Measurements from ENCODE around the gene DLEC1. TPM values are rescaled to one million over a fixed set of nuclear protein-coding genes. Genes with fewer than 3 reads are reported as not detected.
"Not testable (repeated sequence)": the region's sequence is repeated elsewhere in the genome, so short reads cannot be mapped to it uniquely, and the experiment has no call there.

The DLEC1 gene
- total and polyA plus RNA-seq, 11 donors = 0.06 to 1.3 (median 0.16) TPM; not detected in 1

DNA sequence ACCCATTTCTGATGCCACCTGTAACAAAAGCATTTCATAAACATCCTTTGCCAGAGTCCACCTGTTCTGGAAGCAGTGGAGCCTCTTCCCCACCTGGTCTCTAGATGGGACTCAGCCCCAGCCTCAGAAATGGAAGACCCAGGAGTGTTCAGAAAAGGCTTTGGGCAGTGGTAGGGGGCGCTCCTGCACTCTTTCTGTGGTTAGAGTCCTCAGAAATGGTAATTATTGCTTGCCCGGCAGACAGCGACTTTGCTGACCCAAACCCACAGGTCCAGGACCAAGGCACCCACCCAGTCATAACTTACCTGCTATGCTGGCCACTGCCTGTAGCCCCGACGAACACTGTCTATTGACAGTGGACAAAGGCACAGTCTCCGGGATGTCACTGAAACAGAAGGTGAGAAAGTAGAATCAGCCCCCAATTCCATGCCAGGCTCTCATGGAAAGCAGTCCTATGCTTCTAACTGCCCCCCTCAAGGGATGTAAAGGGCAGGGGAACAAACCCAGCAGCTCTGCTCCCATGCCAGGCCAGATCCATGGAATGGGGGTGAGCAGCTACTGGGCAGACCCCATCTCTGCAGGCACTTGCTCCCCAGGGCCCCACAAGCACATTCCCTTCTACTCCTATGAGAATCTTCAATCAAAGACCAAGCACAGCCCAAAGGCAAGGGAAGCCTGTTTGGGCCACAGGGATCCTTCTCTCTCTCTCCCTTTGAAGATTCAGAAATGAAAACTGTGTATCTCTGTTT, 92.8 kb downstream of the DLEC1 start:
- H3K27ac ChIP-seq = peak overlapping the region in 2 of 12 donors; percentile 10 to 64
- H3K9me3 ChIP-seq = no peaks in the 10 kb centered on the region
- intact Hi-C loops (cut with DNase I) = loop anchor here in 5 of 10 donors (5.0 to 10.0 kb wide), 5 partner anchors 51 to 343 kb away; partner anchors contain the start of genes XYLB (in 2 of the 5) and ACVR2B (in 1 of the 5)
- no peaks in the 10 kb centered on the region for H3K27me3 ChIP-seq
- H3K4me3 ChIP-seq = no peak overlapping the region
- peaks cover 3 to 86% (median 82%) of the 10 kb centered on the region in 9 donors for H3K36me3 ChIP-seq
- no peak for DNase-seq
- ATAC-seq = no peak
- WGBS, 4 donors = 72 to 92% (median 73%) methylated on average over 2 to 6 of the region's 6 CpGs
- peaks cover 0 to 61% (median 42%) of the 10 kb centered on the region in 12 donors for H3K4me1 ChIP-seq
- TF ChIP-seq, protein P1, sequence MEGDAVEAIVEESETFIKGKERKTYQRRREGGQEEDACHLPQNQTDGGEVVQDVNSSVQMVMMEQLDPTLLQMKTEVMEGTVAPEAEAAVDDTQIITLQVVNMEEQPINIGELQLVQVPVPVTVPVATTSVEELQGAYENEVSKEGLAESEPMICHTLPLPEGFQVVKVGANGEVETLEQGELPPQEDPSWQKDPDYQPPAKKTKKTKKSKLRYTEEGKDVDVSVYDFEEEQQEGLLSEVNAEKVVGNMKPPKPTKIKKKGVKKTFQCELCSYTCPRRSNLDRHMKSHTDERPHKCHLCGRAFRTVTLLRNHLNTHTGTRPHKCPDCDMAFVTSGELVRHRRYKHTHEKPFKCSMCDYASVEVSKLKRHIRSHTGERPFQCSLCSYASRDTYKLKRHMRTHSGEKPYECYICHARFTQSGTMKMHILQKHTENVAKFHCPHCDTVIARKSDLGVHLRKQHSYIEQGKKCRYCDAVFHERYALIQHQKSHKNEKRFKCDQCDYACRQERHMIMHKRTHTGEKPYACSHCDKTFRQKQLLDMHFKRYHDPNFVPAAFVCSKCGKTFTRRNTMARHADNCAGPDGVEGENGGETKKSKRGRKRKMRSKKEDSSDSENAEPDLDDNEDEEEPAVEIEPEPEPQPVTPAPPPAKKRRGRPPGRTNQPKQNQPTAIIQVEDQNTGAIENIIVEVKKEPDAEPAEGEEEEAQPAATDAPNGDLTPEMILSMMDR (IDR thresholded peaks at IDR 0.05) = peak in 5 of 12 donors; percentile 3 to 31 (median 24)
- TF ChIP-seq POLR2A (IDR thresholded peaks at IDR 0.05) = no peak

- WGBS, 4 donors = 89 to 98% (median 93%) methylated on average over 3 of the region's 3 CpGs
- TF ChIP-seq, protein P1 (IDR thresholded peaks at IDR 0.05) = no peak
- TF ChIP-seq POLR2A (IDR thresholded peaks at IDR 0.05) = no peak
- H3K4me3 ChIP-seq = no peak overlapping the region
- H3K27ac ChIP-seq = no peak overlapping the region
- peaks cover 0 to 72% (median 68%) of the 10 kb centered on the region in 9 donors for H3K36me3 ChIP-seq
- DNase-seq = no peak
- intact Hi-C loops (cut with DNase I) = loop anchor here in 5 of 10 donors (5.0 to 10.0 kb wide), 5 partner anchors 49 to 342 kb away; partner anchors contain the start of genes XYLB (in 2 of the 5) and ACVR2B (in 1 of the 5)
- peaks cover 0 to 64% (median 47%) of the 10 kb centered on the region in 12 donors for H3K4me1 ChIP-seq
- H3K9me3 ChIP-seq = no peaks in the 10 kb centered on the region
- no peak for ATAC-seq
- no peaks in the 10 kb centered on the region for H3K27me3 ChIP-seq
Measured at GRCh38 chr3:38133209-38133556, 94.2 kb downstream of the DLEC1 start.

DNA sequence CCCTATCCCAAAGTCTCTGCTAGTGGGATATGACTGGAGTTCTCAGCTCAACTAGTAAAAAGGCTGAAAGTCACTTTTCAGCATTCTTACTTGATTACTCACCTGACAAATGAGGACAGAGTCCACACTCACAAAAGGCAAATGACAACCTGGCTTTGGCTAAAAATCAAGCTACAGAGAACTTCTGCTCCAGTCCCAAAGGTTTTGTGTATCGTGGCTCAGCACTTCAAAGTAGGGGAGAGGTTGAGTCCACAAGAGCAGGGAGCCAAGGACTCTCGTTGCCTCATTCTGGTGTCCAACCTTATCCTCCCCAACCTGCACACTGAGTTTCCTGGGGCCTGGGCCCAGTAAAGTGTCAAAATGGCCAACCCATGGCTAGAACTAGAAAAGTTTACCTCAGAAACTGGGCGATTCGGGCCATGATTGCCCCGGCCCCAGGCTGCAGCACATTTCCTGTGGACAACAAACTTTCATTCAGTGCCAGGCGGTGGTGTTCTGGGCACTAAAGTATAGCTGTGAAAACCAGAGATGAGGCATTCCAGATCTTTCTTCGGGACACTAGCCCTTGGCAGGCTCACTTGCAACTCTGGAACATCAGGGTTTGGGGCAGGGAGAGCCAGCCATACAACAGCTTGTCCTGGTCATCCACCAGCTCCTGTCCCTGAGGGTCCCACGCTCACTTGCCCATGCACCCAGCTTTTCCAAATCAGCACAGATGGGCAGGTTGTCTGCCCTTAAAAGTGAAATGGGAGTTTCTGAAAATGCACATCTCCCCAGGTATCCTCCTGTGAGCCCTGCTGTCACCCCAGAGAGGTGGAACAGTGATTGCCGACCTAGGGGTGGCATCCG, 94.8 kb downstream of the DLEC1 start:
- DNase-seq (no peak), ATAC-seq (no peak)
- WGBS, 4 donors = 84 to 90% (median 86%) methylated on average over 9 to 10 of the region's 10 CpGs
- H3K27me3 ChIP-seq = no peaks in the 10 kb centered on the region
- intact Hi-C loops (cut with DNase I) = loop anchor here in 5 of 10 donors (5.0 to 10.0 kb wide), 5 partner anchors 49 to 341 kb away; partner anchors contain the start of genes XYLB (in 2 of the 5) and ACVR2B (in 1 of the 5)
- no peak overlapping the region for H3K4me3 ChIP-seq
- H3K9me3 ChIP-seq = no peaks in the 10 kb centered on the region
- H3K27ac ChIP-seq = no peak overlapping the region
- H3K36me3 ChIP-seq = peaks cover 0 to 66% (median 62%) of the 10 kb centered on the region in 9 donors
- TF ChIP-seq, protein P1 (IDR thresholded peaks at IDR 0.05) = no peak
- no peak for TF ChIP-seq POLR2A (IDR thresholded peaks at IDR 0.05)
- H3K4me1 ChIP-seq = peaks cover 0 to 61% (median 46%) of the 10 kb centered on the region in 12 donors

- Histone ChIP-seq H3K36me3 (peaks cover 0 to 58% (median 54%) of the 10 kb centered on the region in 9 donors), H3K4me1 (peaks cover 0 to 61% (median 44%) of the 10 kb centered on the region in 12 donors)
- WGBS, 4 donors = 87 to 92% (median 89%) methylated on average over 10 of the region's 10 CpGs
- H3K27ac ChIP-seq, ATAC-seq, H3K9me3 ChIP-seq, H3K4me3 ChIP-seq, H3K27me3 ChIP-seq, DNase-seq: not testable (repeated sequence)
- intact Hi-C loops (cut with DNase I) = loop anchor here in 5 of 10 donors (5.0 to 10.0 kb wide), 7 partner anchors 48 to 340 kb away; partner anchors contain the start of genes ACVR2B (in 2 of the 5) and XYLB (in 2 of the 5)
Measured at GRCh38 chr3:38134517-38135143, 95.6 kb downstream of the DLEC1 start.

DNA sequence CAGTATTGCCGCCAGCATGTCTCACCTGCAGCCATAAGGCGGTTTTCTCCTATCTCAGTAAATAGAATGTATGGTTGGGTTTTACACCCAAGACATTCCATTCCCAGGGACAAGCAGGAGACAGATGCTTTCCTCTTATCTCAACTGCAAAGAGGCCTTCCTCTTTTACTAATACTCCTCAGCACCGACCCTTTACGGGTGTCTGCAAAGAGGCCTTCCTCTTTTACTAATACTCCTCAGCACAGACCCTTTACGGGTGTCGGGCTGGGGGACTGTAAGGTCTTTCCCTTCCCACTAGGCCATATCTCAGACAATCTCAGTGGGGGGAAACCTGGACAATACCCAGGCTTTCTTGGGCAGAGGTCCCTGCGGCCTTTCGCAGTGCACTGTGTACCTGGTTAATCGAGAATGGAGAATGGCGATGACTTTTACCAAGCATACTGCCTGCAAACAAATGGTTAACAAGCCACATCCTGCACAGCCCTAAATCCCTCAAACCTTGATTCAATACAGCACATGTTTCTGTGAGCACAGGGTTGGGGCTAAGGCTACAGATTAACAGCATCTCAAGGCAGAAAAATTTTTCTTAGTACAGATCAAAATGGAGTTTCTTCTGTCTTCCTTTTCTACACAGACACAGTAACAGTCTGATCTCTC, 96.7 kb downstream of the DLEC1 start:
- Histone ChIP-seq H3K4me3 (peak overlapping the region; percentile 70 to 99 (median 94)), H3K4me1 (peaks cover 0 to 60% (median 41%) of the 10 kb centered on the region in 12 donors), H3K27ac (peak overlapping the region in 8 of 12 donors; percentile 64 to 95 (median 88)), H3K36me3 (peaks cover 0 to 51% (median 43%) of the 10 kb centered on the region in 9 donors)
- DNase-seq, H3K9me3 ChIP-seq, H3K27me3 ChIP-seq, ATAC-seq: not testable (repeated sequence)
- 58 to 71% (median 63%) methylated on average over 10 of the region's 10 CpGs for WGBS, 4 donors
- intact Hi-C loops (cut with DNase I) = loop anchor here in 5 of 10 donors (2.0 to 10.0 kb wide), 7 partner anchors 29 to 339 kb away; partner anchors contain the start of genes ACVR2B (in 2 of the 5), OXSR1 (in 2 of the 5) and XYLB (in 2 of the 5)
